OCI-LY7 (cell line): ENCODE results near the gene ZNF335.

Experiments
- EZH2phosphoT487 ChIP-seq: fragments of 200-600 bp; sonication (generic); IDR thresholded peaks from 2 replicates; pipeline ENCODE4 v1.6.1; 2018; ENCODE audit warnings: low read depth, borderline replicate concordance, mild to moderate bottlenecking, mixed run types, antibody characterized with exemption, low read length, moderate library complexity, mixed read lengths
- TF ChIP-seq, protein P1 (sequence below): fragments of 200-600 bp; sonication (generic); conservative IDR thresholded peaks from 2 replicates; pipeline ENCODE4 v1.5.1; 2014; ENCODE audit warnings: mild to moderate bottlenecking, antibody characterized with exemption, low read length, moderate library complexity, mixed read lengths

DNA sequence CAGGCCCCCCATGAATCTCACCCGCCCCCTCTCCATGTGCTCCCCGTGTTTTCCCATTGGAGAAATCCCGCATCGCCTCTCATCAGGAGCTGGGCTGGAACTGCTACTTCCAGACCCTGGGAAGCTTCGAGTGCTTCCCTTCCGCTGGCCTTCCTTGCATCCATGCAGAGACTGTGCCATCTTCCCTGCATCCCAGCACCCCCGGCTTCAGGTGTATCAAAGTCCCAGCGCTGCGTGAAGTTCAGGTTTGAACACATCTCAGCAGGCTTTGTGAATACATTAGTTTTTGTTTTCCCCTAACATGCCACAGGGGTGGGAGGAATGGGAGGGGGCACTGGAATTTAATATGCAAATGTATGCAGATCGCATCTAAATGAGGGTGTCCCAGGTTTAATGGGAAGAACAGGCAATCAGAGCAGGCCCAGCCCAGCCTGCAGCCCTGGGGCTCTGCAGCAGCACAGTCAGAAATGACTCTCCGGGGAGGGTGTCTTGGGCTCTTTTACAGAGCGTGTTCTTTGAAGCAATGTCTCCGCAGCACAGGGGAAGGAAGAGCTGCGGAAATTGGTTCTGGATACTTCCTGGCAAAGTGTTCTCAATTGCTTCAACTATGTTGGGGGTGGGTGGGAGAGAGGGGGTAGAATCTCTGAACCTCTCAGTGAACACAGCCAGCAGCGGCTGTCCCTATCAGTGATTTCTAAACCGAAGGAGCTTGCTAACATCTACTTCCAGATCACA lies 28.4 kb upstream of the ZNF335 start:
- TF ChIP-seq, protein P1, sequence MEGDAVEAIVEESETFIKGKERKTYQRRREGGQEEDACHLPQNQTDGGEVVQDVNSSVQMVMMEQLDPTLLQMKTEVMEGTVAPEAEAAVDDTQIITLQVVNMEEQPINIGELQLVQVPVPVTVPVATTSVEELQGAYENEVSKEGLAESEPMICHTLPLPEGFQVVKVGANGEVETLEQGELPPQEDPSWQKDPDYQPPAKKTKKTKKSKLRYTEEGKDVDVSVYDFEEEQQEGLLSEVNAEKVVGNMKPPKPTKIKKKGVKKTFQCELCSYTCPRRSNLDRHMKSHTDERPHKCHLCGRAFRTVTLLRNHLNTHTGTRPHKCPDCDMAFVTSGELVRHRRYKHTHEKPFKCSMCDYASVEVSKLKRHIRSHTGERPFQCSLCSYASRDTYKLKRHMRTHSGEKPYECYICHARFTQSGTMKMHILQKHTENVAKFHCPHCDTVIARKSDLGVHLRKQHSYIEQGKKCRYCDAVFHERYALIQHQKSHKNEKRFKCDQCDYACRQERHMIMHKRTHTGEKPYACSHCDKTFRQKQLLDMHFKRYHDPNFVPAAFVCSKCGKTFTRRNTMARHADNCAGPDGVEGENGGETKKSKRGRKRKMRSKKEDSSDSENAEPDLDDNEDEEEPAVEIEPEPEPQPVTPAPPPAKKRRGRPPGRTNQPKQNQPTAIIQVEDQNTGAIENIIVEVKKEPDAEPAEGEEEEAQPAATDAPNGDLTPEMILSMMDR, result no peak
- no peak for TF ChIP-seq EZH2phosphoT487
